COLO829 (cell line): Measurements from ENCODE around the gene RGL2.
A peak's percentile ranks its signal among the peaks of the same experiment; 100 is the strongest.

Source experiments
- DNase-seq: peaks from one replicate; pipeline ENCODE4 v3.0.0; 2012; ENCODE audit warnings: low spot score

The RGL2 gene

DNA sequence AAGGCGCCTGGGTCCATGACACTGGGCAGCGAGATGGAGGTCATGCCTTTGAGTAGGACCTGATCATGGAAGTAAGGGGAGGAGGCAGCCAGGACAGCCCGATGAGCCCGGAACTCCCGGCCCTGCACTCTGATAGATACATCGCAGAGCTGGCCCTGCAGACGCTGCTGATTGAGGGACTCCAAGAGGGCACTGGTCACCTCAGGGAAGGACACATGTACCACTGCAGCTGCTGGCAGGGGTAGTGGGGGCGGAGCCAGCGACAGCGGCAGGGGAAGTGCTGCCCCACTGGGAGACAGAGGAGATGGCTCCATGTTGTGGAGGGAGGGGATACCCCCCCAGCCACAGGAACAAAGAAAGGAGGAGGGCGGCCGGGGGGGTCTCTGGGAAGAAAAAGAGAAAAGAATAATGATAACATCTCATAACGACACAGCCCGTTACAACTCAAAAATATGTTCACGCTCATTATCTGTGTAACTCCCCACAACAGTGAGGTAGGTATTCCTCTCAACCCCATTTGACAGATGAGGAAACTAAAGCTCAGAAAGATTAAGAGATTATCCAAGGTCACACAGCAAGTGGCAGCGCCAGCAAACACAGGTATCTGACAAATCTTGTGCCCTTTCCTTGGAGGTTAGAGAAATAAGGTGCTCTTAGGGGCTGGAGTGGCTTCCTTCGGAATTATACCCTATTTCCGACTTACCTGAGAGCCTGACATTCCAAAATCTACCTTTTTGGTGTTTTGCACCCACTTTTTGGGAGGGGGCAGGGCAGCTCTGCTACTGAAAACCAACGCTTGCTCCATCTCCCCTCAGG, 18.1 kb upstream of the RGL2 start:
- no peak for DNase-seq

DNA sequence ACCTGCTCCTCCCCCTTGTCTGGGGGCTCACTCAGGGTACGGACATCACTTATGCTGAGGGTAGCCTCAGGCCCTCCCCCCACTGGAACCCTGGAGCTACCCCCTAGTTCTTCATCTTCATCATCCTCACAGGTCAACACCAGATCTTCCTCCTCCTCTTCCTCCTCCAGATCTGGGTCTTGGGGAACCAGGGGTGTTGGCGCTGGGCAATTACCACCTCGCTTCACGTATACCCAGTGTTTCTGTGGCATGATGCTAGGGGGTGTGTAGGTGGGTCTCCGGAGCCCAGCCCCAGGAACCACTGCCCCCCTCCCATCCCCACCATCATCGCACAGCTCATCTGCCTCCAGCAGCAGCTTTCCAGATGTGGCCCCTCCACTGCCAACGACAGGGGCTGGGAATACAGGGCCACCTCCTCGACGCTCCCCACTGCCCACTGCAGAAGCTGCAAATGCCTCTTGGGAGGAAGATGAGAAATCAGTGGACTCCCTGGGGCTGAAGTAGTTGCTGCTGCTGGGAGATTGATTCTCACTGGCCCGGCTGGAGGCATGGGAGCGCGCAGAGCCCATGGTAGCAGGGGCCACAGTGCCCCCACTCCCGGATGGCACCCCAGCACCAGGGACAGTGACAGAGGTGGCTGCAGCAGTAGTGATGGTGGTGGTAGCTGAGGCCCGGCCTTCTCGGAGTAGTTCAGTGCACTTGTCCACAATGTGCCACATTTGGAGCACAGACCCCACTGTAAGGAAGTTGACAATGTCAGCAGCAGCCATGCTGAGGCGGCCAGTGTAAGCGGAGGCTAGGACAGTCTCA, 17.3 kb upstream of the RGL2 start:
- no peak for DNase-seq

GRCh38 chr6:33314943-33315792, 16.4 kb upstream of the RGL2 start:
- DNase-seq, result no peak

DNA sequence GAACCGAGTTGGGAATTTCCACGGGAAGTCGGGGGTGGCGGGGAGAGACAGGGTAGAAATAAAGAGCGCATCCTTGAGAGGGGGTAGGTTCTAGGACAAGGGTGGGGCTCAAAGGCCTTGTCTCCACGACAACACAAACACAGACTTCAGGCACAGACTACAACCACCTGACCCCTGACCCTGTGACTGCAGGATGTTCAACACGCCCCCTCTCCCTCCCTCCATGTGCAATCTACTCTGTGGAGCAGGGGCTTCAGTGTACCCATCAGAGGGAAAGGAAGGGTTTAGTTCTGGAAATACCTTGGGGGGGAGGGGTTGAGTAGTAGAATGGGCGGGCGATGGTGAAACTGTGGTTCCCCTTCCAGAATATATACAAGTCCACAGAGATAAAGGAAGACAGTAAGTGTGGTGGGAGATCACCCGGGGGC, 15.8 kb upstream of the RGL2 start:
- DNase-seq, result peak; percentile 69

- no peak for DNase-seq
Measured at GRCh38 chr6:33313709-33314514, 15.2 kb upstream of the RGL2 start, which contains the start of gene TAPBP. Gene TAPBP (minus strand): TSS chr6:33314078. CDS start chr6:33314041, 37 bp downstream.

DNA sequence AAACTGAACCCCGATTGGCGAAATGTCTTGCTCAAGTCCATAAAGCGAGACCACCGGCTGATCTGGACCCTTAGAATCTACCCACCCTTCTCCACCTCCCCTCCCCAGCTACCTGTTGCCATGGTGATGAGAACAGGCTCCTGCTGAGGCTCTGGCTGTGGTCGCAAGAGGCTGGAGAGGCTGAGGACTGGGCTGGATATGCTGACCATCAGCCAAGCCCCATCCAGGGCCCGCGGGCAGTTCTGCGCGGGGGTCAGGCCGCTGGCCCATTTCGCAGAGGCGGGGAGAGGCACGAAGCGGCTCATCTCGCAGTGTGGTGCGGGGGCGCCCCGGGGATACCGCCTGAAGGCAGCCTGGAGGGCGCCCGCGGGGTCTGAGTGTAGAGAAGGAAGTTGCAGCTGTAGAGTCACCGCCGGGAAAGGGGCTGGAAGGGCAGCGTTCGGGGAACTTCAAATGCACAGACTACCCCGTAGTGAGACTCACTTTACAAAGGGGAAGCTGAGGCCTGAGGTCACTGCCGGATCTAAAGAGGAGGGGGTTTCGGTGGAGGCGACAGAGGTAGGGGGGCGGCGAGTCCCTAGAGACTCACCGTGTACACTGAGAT, 14.5 kb upstream of the RGL2 start:
- no peak for DNase-seq

DNA sequence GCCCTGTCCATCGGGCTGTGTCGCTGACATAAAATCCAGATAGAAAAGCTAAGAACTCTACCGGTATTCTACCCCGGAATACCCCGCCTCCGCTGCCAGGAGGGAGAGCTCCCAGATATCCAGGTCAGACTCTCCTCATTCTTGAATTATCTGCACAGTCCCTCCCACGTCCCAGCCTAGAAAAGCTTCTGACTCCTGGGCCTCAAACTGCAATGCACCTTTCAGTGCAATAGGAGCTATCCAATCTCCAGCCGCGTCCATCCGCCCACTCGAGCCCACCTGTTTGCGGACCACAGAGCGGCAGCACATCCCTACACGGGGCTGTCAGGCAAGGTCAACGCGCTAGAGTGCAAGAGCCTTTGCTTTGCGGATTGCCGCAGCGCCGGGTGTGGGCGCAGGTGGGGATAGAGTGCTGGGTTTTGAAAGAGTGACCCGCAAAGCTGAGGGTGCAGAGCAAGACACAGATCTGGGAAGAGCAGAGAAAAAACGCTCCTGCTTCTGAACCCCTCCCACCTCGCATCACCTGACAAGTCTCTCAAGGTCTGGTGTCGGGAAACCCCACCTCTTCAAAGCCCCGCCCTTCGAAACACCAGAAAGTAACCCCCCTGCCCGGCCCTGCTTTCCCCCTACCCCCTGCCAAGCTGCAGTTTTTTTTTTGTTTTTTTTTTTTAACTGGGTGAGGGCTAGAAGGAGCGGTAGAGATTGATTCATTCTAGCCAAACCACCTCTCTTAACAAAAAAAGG, 13.8 kb upstream of the RGL2 start:
- peak; percentile 89 for DNase-seq

DNA sequence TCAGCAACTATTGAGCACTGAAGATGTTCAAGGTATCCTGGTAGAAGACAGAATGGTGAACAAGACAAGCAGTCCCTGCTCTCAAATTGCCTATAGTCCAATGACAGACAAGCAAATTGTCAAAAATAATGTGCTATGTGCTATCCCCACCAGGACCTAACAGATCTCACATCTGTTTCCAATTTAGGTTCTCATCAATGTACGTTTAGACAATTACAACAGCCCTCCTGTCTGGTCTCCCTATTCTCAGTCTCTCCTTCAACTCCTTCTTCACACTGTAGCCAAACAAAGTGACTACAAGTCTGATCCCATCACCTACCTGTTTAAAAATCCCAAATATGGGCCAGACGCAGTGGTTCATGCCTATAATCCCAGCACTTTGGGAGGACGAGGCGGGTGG, 7.6 kb upstream of the RGL2 start:
- no peak for DNase-seq

DNA sequence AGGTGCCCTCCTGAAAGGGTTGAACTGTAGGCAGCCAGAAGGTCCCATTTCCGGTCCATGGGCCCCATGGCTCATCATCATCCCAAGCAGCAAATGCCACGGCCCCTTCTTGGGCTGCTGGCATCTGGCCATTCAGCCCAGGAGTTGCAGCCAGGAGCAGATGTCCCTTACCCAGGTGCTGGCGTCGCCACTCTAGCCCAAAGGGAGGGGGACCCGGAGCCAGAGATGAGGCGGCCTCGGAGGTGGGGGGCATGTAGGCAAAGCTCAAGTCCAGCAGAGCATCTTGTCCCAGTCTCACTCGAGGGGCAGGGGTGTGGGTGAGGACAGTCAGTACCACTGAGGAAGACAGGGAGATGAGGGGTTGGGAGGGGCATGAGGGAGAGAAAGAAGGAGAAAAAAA, 6.3 kb upstream of the RGL2 start:
- no peak for DNase-seq

- DNase-seq, result no peak
Measured at GRCh38 chr6:33304216-33304615, 5.5 kb upstream of the RGL2 start.

DNA sequence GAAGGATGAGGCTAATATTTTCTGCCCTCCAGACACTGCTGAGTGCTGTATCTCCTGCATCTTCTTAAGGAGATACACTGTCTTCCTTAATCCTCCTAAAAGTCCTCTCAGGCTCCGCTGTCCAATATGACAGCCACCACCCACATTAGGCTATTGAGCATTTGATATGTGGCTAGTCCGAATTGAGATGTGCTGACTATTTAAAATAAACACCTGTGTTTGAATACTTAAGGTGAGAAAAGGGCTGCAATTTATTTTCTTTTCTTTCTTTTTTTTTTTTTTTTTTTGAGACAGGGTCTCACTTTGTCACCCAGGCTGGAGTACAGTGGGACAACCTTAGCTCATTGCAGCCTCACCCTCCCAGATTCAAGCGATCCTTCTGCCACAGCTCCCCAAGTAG, 3.1 kb upstream of the RGL2 start:
- no peak for DNase-seq

- peak; percentile 95 for DNase-seq
Measured at GRCh38 chr6:33299237-33299944, 649 bp upstream of the RGL2 start.

- peak; percentile 90 for DNase-seq
Measured at GRCh38 chr6:33297956-33298772, 578 bp downstream of the RGL2 start.

DNA sequence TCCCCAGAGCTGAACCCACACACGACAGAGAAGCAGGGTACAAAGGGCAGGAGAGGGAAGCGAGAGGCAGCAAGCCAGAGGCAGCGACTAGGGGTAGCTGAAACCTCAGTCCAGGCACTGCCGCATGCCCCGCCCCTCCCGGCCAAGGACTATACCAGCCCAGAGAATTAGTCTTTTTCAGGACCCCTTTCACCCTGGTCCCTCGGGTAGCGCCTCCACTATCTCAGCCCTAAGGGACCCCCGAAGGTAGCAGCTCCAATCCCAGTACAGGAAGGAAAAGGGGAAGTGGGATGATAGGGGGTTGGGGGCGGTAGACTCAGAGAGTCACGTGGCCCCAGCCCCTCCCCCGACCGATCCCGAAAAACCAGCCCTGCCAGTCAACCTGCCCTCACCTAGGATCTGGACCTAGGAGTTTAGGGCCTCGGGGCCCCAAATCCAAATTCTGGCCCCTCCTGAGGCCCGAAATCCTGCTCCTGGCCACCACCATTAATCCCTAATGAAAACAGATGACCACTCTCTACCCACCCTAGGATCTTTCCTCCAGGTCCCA, 1.3 kb downstream of the RGL2 start:
- no peak for DNase-seq

- DNase-seq, result no peak
Measured at GRCh38 chr6:33296797-33297405, 1.8 kb downstream of the RGL2 start.

DNA sequence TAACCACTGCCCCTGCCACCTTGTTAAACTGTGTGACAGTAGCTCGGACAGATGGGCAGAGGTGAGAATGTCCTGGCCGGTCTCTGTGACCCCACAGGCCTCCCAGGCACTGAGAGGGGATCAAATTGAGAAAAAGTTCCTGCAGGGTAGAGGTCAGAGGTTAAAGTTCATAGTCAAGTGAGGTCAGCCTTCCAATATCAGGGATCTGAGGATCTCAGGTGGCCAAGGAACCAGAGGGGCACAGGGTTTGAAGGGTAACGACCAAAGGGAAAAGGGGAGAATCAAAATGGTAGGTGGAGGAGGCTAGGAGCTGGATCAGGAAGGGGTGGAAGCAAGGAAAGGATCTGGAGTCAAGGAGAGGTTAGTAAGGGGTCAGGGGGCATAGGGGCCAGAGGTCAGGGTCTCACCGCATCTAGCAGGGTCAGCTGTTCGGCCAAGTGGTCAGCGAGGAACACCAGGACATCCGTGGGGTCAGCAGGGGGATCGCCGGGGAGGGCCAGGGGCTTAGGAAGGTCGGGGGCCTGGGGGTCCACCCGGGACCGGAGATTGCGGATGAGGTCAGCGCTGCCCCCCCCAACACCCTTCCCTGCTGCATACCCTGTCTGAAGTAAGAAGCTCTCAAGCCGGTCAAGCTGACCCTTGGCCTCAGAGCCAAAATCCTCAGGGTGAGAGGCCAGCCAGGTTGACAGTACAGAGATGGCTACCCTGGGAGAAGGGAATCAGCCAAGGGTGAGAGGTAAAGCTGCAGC, 2.9 kb downstream of the RGL2 start:
- DNase-seq, result no peak
